ENCODE data around the gene FBN2. TPM values are rescaled to one million over a fixed set of nuclear protein-coding genes. Genes with fewer than 3 reads are reported as not detected.

Gene FBN2
- total RNA-seq, 1 donor, result 81.6 TPM

DNA sequence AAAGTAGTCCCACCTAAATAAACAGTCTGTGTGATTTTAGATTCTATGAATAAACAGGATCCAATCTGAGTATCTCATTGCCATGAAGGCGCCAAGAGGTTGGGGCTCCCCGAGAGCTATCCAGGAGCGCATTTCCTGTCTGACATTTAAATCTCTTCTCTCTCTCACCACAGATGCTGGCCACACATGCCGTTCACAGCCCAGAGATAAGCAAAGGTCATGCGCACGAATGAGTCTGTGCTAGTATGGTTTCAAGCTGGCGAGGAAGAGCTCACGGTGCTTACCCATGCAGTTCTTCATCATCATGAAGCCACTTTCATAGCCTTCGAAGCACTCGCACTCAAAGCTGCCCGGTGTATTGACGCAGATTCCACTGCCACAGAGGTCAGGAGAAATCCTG is 199.4 kb downstream of the FBN2 start:
- TF ChIP-seq, protein P1, sequence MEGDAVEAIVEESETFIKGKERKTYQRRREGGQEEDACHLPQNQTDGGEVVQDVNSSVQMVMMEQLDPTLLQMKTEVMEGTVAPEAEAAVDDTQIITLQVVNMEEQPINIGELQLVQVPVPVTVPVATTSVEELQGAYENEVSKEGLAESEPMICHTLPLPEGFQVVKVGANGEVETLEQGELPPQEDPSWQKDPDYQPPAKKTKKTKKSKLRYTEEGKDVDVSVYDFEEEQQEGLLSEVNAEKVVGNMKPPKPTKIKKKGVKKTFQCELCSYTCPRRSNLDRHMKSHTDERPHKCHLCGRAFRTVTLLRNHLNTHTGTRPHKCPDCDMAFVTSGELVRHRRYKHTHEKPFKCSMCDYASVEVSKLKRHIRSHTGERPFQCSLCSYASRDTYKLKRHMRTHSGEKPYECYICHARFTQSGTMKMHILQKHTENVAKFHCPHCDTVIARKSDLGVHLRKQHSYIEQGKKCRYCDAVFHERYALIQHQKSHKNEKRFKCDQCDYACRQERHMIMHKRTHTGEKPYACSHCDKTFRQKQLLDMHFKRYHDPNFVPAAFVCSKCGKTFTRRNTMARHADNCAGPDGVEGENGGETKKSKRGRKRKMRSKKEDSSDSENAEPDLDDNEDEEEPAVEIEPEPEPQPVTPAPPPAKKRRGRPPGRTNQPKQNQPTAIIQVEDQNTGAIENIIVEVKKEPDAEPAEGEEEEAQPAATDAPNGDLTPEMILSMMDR (IDR thresholded peaks at IDR 0.05; ENCODE audit: insufficient read depth, low read depth, low read length), result no peak
- DNase-seq (ENCODE audit: low read depth), result no peak
- no peak overlapping the region for H3K4me3 ChIP-seq (ENCODE audit: low read depth, low read length)

DNA sequence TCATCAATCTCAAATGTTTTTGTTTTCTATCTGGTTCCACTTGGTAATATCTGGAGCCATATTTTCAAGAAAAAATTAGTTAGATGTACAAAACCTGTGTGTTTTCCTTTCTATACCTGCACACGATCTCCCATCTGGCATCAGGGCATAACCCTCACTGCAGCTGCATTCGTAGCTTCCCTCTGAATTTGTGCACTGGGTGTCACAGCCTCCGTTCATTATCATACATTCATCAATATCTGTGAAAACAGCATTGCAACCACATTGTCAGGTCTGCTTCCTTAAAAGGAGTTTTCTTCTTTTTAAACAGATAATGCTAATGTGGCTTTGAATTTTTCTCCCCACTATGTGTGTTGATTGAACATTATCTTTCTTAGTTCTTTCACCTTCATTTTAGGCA is 202.7 kb downstream of the FBN2 start:
- DNase-seq (ENCODE audit: low read depth), result no peak
- no peak overlapping the region for H3K4me3 ChIP-seq (ENCODE audit: low read depth, low read length)
- TF ChIP-seq, protein P1 (IDR thresholded peaks at IDR 0.05; ENCODE audit: insufficient read depth, low read depth, low read length), result no peak

DNA sequence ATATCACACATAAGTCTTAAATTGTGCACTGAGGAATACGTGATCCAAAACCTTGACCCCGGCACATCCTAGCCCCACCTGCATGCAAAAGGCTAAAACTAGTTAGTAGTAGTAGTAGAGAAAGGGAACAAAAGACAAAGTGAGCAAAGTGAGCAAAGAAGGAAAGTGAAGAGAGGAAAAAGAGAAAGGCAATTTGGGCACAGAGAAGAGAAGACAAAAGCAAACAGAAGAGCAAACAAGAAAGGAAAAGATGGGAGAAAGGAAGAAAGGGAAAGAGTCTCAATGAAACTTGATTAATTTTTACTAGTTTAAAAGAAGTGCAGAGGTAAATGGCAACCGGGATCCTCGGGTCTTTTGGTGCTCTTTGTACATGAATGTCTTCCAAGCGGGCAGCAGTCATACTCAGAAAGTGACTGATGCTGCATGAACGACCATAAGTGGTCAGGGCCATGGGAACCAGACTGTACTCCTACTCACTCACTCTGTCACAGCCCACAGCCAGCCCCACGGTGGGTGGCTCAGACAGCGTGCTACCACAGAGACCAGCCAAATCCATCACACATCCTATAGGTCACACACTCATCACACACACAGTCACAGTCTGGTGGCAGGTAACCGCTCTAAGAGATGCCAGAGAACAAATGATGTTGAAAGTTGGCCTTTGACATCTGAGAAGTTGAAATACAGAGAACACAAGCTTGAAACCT is 203.9 kb downstream of the FBN2 start:
- no peak overlapping the region for H3K4me3 ChIP-seq (ENCODE audit: low read depth, low read length)
- TF ChIP-seq, protein P1 (IDR thresholded peaks at IDR 0.05; ENCODE audit: insufficient read depth, low read depth, low read length), result no peak
- DNase-seq (ENCODE audit: low read depth), result no peak

GRCh38 chr5:128331261-128331660 is 206.8 kb downstream of the FBN2 start:
- no peak for DNase-seq (ENCODE audit: low read depth)
- TF ChIP-seq, protein P1 (IDR thresholded peaks at IDR 0.05; ENCODE audit: insufficient read depth, low read depth, low read length), result no peak
- no peak overlapping the region for H3K4me3 ChIP-seq (ENCODE audit: low read depth, low read length)

- H3K4me3 ChIP-seq (ENCODE audit: low read depth, low read length), result no peak overlapping the region
- TF ChIP-seq, protein P1 (IDR thresholded peaks at IDR 0.05; ENCODE audit: insufficient read depth, low read depth, low read length), result no peak
- no peak for DNase-seq (ENCODE audit: low read depth)
These were observed 208.6 kb downstream of the FBN2 start for GRCh38 chr5:128329386-128329939.

- no peak for DNase-seq (ENCODE audit: low read depth)
- no peak overlapping the region for H3K4me3 ChIP-seq (ENCODE audit: low read depth, low read length)
- TF ChIP-seq, protein P1 (IDR thresholded peaks at IDR 0.05; ENCODE audit: insufficient read depth, low read depth, low read length), result no peak
These were observed 209.6 kb downstream of the FBN2 start for GRCh38 chr5:128328446-128328845.
